AG04450 (cell line): ENCODE data around the gene GPN1. TPM values are rescaled to one million over a fixed set of nuclear protein-coding genes. Genes with fewer than 3 reads are reported as not detected.
"Not testable (repeated sequence)": the region's sequence is repeated elsewhere in the genome, so short reads cannot be mapped to it uniquely, and the experiment has no call there.

Experiments used
- CTCF ChIA-PET: fragments of 300-600, 350-600 bp; formaldehyde crosslinking; extraction: SDS; loops from one replicate; lab custom pipeline; 2022; ENCODE audit warnings: antibody characterized with exemption, inconsistent platforms; lab: Charles Lee
- POLR2A ChIA-PET: fragments of 350-600 bp; formaldehyde crosslinking; extraction: SDS; loops from one replicate; lab custom pipeline; 2021; ENCODE audit warnings: antibody characterized with exemption, inconsistent platforms; lab: Yijun Ruan, JAX
- DNase-seq: peaks from one replicate; pipeline ENCODE4 v3.0.0-alpha.2; 2011; ENCODE audit warnings: low read depth, low spot score
- H3K27ac ChIP-seq: one replicate; pipeline ENCODE4 v1.5.1; 2012; ENCODE audit warnings: low read depth, low read length, control low read depth
- H3K27me3 ChIP-seq: one replicate; pipeline ENCODE4 v1.6.0; 2012; ENCODE audit warnings: low read length; ENCODE audit not compliant: control insufficient read depth, insufficient read depth
- H3K4me3 ChIP-seq: 2 replicates; pipeline ENCODE4 v1.5.1; 2011; ENCODE audit warnings: mild to moderate bottlenecking, low read depth, low read length, control low read depth
- H3K9me3 ChIP-seq: 2 replicates; pipeline ENCODE4 v1.5.1; 2012; ENCODE audit warnings: low read length; ENCODE audit not compliant: control insufficient read depth, insufficient read depth
- CTCF ChIP-seq: IDR thresholded peaks from 2 replicates; pipeline ENCODE4 v1.5.1; 2011; ENCODE audit warnings: low read depth, low read length, control low read depth, inconsistent platforms
- polyA plus RNA-seq: library from polyadenylated mRNA; depleted of rRNA; stranded (reverse); fragments of >200 nt; gene quantifications from 2 replicates; pipeline ENCODE4 v1.2.3, GENCODE V29; 2011

Gene GPN1
- polyA plus RNA-seq, 1 experiment, result 73.6 TPM

- Histone ChIP-seq H3K27me3 (no peaks in the 10 kb centered on the region), H3K9me3 (no peaks in the 10 kb centered on the region), H3K27ac (no peak overlapping the region), H3K4me3 (no peak overlapping the region)
- CTCF ChIA-PET, result no interaction called here
- POLR2A ChIA-PET, result no interaction called here
- no peak for TF ChIP-seq CTCF
- no peak for DNase-seq
Measured at GRCh38 chr2:27615316-27615715, 13.5 kb upstream of the GPN1 start.

GRCh38 chr2:27621524-27621923 lies 7.3 kb upstream of the GPN1 start:
- no peak overlapping the region for H3K27ac ChIP-seq
- CTCF ChIA-PET, result interaction anchor here (1.0 kb wide), 1 partner anchor 62 kb away, joined by 3 read pairs; no protein-coding TSS in a partner anchor
- no peak for DNase-seq
- POLR2A ChIA-PET, result no interaction called here
- H3K9me3 ChIP-seq, result no peaks in the 10 kb centered on the region
- no peak for TF ChIP-seq CTCF
- H3K4me3 ChIP-seq, result no peak overlapping the region
- H3K27me3 ChIP-seq, result no peaks in the 10 kb centered on the region

GRCh38 chr2:27622921-27623384 lies 5.9 kb upstream of the GPN1 start:
- Histone ChIP-seq H3K9me3 (no peaks in the 10 kb centered on the region), H3K27ac (no peak overlapping the region), H3K27me3 (no peaks in the 10 kb centered on the region), H3K4me3 (no peak overlapping the region)
- TF ChIP-seq CTCF, result no peak
- ChIA-PET POLR2A (no interaction called here), CTCF (interaction anchor here (1.4 kb wide), 1 partner anchor 60 kb away, joined by 3 read pairs; no protein-coding TSS in a partner anchor)
- peak; percentile 42 for DNase-seq

GRCh38 chr2:27624943-27625342 lies 3.9 kb upstream of the GPN1 start:
- no peak for DNase-seq
- POLR2A ChIA-PET, result no interaction called here
- H3K27ac ChIP-seq, result no peak overlapping the region
- TF ChIP-seq CTCF, result no peak
- no peaks in the 10 kb centered on the region for H3K27me3 ChIP-seq
- CTCF ChIA-PET, result interaction anchor here (1.0 kb wide), 1 partner anchor 59 kb away, joined by 4 read pairs; no protein-coding TSS in a partner anchor
- no peak overlapping the region for H3K4me3 ChIP-seq
- no peaks in the 10 kb centered on the region for H3K9me3 ChIP-seq

- CTCF ChIA-PET, H3K9me3 ChIP-seq, H3K4me3 ChIP-seq, H3K27ac ChIP-seq, DNase-seq, POLR2A ChIA-PET, H3K27me3 ChIP-seq: not testable (repeated sequence)
Measured at GRCh38 chr2:27626323-27626722, 2.5 kb upstream of the GPN1 start.

GRCh38 chr2:27626921-27627320 lies 1.9 kb upstream of the GPN1 start:
- CTCF ChIA-PET, POLR2A ChIA-PET, H3K4me3 ChIP-seq, H3K27me3 ChIP-seq, DNase-seq, H3K9me3 ChIP-seq: not testable (repeated sequence)
- H3K27ac ChIP-seq, result peak overlapping the region; percentile 13
